H1 (cell line): ENCODE data around the gene MIPOL1.

ENCODE experiments used
- CREB1 ChIP-seq: IDR thresholded peaks from 2 replicates; pipeline ENCODE4 v1.6.1; 2012; ENCODE audit warnings: inconsistent platforms
- EZH2 ChIP-seq: fragments of 200-600 bp; sonication (generic); IDR thresholded peaks from 2 replicates; pipeline ENCODE4 v1.7.1; 2012; ENCODE audit warnings: low read depth, mild to moderate bottlenecking, moderate library complexity, low read length, inconsistent platforms; ENCODE audit not compliant: severe bottlenecking
- SAP30 ChIP-seq: fragments of 300-600 bp; sonication (generic); IDR thresholded peaks from 2 replicates; pipeline ENCODE4 v1.7.1; 2012; ENCODE audit warnings: low read length, moderate library complexity, mild to moderate bottlenecking, inconsistent platforms; ENCODE audit not compliant: insufficient read depth, insufficient replicate concordance
- TF ChIP-seq, protein P1 (sequence below), 3 experiments: IDR thresholded peaks; 1 replicate in 2 of 3; 2 replicates in 1 of 3; pipeline versions ENCODE4 v1.5.1 to v1.6.1; 2011; ENCODE audit warnings: low read length in 3 of 3, mild to moderate bottlenecking in 3 of 3, inconsistent platforms in 2 of 3, low read depth in 1 of 3, moderate library complexity in 1 of 3; ENCODE audit not compliant: insufficient read depth in 1 of 3; ENCODE audit errors: control extremely low read depth in 1 of 3

DNA sequence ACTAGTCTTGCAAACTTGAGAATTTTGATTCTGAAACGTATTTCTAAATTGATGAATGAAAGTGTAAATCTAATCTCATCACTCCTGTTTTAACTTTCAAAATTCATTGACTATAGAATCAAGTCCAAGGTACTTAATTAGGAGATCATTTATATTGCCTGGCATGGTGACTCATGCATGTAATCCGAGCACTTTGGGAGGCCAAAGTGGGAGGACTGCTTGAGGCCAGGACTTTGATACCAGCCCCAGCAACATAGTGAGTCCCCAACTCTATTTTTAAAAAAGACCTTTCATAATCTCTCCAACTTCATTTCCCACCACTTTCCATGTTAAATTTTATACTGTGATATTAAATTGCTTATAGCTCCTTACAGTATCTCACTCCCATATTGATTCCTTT is 3.0 kb upstream of the MIPOL1 start:
- no peak for TF ChIP-seq EZH2
- no peak for TF ChIP-seq CREB1
- TF ChIP-seq, protein P1, sequence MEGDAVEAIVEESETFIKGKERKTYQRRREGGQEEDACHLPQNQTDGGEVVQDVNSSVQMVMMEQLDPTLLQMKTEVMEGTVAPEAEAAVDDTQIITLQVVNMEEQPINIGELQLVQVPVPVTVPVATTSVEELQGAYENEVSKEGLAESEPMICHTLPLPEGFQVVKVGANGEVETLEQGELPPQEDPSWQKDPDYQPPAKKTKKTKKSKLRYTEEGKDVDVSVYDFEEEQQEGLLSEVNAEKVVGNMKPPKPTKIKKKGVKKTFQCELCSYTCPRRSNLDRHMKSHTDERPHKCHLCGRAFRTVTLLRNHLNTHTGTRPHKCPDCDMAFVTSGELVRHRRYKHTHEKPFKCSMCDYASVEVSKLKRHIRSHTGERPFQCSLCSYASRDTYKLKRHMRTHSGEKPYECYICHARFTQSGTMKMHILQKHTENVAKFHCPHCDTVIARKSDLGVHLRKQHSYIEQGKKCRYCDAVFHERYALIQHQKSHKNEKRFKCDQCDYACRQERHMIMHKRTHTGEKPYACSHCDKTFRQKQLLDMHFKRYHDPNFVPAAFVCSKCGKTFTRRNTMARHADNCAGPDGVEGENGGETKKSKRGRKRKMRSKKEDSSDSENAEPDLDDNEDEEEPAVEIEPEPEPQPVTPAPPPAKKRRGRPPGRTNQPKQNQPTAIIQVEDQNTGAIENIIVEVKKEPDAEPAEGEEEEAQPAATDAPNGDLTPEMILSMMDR (IDR thresholded peaks at IDR 0.05; ENCODE audit: control extremely low read depth in 1 of 3, insufficient read depth in 1 of 3, low read depth in 1 of 3, low read length in 3 of 3): no peak
- no peak for TF ChIP-seq SAP30
